Stimulated activated CD4-positive, alpha-beta T cell treated with anti-CD3 and anti-CD28 coated beads, TNF-alpha, amount 100 ng/mL, for 24 hours (primary cell): ENCODE measurements around the gene PCDH19.

ENCODE experiments used
- DNase-seq, 3 experiments: peaks; one replicate each; pipeline ENCODE4 v3.0.0-alpha.2; 2020; ENCODE audit warnings: low read depth in 3 of 3

Gene PCDH19

DNA sequence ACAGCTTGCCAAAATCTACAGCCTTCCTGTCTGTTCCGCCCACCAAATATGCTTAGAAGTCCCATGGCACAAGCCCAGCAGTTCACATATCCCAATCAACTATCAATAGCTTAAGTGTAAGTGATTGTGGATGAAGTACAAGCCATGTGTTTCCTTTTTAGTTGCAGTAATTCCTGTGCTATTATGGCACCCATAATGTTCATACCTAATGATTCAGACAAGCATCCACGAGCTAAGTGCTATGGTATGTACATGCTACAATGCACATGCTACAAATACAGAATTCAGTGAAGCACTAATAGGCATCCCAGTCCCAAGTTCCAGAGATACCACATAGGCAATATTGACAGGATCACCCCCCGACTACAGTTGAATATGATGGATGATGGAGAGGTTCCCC is 94.5 kb downstream of the PCDH19 start:
- DNase-seq = no peak

- DNase-seq = no peak
These were observed 110.5 kb downstream of the PCDH19 start for GRCh38 chrX:100299559-100299958.

GRCh38 chrX:100297728-100298127 is 112.3 kb downstream of the PCDH19 start:
- DNase-seq = no peak

DNA sequence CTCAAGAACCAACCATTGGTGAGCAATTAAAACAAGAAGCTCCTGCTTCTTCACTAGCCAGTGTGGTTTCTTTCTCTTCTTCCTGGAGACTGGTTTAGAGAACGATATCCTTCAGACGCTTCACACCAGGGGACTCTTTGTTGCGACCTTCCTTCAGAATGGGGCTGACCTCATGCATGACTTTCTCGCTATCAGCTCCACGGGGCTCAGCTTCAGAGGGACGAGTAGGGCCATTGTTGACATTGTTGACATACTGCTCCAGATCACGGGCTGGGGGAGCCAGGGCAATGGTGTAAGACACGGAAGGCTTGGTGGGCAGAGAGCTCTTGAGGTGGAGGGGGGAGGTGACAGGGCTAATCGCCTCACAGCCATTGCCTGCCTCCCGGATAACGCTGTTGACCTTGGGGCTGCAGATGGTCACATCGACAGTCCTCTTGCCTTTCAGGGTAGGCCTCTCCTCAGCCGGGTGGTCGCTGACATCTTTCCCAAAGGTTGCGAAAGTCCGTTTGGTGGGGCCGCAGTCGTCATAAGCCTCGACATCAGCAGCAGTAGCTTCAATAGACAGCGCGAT is 113.8 kb downstream of the PCDH19 start:
- DNase-seq = no peak

GRCh38 chrX:100294965-100295364 is 115.1 kb downstream of the PCDH19 start:
- DNase-seq = no peak

GRCh38 chrX:100289066-100289558 is 121.0 kb downstream of the PCDH19 start:
- DNase-seq = no peak

DNA sequence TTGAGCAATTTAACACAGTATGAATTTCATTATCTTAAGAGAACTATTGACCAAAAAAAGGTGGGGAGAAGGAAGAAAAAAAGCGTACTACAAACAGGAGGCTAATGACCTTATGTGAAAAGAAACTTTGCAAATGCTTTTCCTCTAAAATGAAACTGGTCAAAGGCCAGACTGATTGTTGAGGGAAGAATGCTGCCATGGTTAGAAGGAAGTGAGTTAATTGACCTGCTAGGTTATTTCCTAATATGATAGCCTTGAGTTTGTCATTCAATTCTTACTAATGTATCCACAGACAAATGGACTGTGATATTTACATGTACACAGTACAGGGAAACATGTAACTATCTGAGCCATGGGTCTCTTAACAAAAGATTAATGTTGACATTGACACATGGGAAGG is 132.8 kb downstream of the PCDH19 start:
- no peak for DNase-seq

- DNase-seq = no peak
These were observed 135.2 kb downstream of the PCDH19 start for GRCh38 chrX:100274916-100275315.

GRCh38 chrX:100265179-100265578 is 144.9 kb downstream of the PCDH19 start:
- no peak for DNase-seq

DNA sequence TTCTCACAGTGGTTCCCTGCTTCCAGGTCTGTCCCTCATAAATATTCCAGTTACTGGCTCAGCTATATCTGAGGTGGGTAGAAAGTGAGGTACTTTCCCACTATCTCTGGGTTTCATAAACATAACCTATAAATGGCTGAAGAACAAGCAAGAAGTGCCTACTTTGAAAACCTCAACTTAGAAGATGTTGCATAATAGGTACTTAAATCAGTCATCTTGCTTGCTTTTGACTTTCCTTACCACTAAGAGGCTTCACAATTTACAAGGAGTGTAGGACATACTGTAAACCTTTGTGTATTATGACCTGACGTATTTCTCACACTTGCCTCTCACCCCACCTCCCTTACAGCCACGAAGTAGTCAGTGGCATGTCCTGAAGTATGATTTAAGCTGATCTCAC is 145.9 kb downstream of the PCDH19 start:
- no peak for DNase-seq

GRCh38 chrX:100263650-100264049 is 146.4 kb downstream of the PCDH19 start:
- DNase-seq = no peak

GRCh38 chrX:100248885-100249493 is 161.1 kb downstream of the PCDH19 start:
- DNase-seq = no peak

GRCh38 chrX:100247826-100248225 is 162.2 kb downstream of the PCDH19 start:
- DNase-seq = no peak

DNA sequence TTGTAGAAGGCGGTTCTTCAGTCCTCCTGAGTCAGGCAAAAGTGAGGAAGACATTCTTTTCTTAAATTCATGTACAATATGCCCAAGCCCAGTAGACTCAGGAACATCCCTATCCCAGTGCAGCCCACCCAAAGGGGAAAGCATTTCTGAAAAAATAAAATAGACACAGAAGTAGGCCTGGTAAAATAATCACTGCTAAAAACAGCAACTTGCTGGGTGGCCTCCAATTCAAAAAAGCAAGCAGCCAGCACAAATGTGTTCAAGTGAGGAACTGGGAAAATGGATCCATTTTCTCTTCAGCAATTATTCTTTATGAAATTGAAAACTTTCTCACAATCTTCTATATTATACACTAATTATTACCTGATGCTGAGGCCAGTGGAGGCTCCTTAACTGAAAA is 165.4 kb downstream of the PCDH19 start:
- DNase-seq = no peak
